GM12878 (cell line): ENCODE results near the gene SLC36A4.

Experiments
- CTCF ChIP-seq, 3 experiments: IDR thresholded peaks in 2 of 3; conservative IDR thresholded peaks in 1 of 3; 2 replicates each; pipeline ENCODE4 v1.5.1; 2011; ENCODE audit warnings: low read depth in 3 of 3, low read length in 3 of 3, mild to moderate bottlenecking in 3 of 3, control low read depth in 2 of 3, moderate library complexity in 2 of 3, inconsistent platforms in 1 of 3, mixed read lengths in 1 of 3; ENCODE audit not compliant: control insufficient read depth in 2 of 3, insufficient read depth in 1 of 3; ENCODE audit errors: extremely low read depth in 1 of 3
- EGR1 ChIP-seq, 2 experiments: IDR thresholded peaks; 1 replicate in 1 of 2; 2 replicates in 1 of 2; pipeline ENCODE4 v1.6.1; 2011 to 2012; ENCODE audit warnings: low read depth in 2 of 2, low read length in 2 of 2, borderline replicate concordance in 1 of 2, mild to moderate bottlenecking in 1 of 2, moderate library complexity in 1 of 2
- EP300 ChIP-seq, 2 experiments: fragments of 150-350 bp in 1 of 2; IDR thresholded peaks; 2 replicates each; pipeline ENCODE4 v1.6.1; 2011 to 2012; ENCODE audit warnings: low read depth in 2 of 2, low read length in 2 of 2, borderline replicate concordance in 1 of 2, improper control_type of control experiment in 1 of 2, inconsistent platforms in 1 of 2; ENCODE audit not compliant: control insufficient read depth in 1 of 2
- ETV6 ChIP-seq, 2 experiments: fragments of 450-650 bp in 1 of 2; IDR thresholded peaks in 1 of 2; conservative IDR thresholded peaks in 1 of 2; 2 replicates each; pipeline ENCODE4 v1.6.1; 2014; ENCODE audit warnings: antibody characterized with exemption in 1 of 2, borderline replicate concordance in 1 of 2, low read depth in 1 of 2, mild to moderate bottlenecking in 1 of 2, moderate library complexity in 1 of 2
- JUND ChIP-seq: IDR thresholded peaks from 2 replicates; pipeline ENCODE4 v1.6.1; 2012; ENCODE audit warnings: low read depth, mild to moderate bottlenecking, low read length, improper control_type of control experiment, moderate library complexity
- NFYA ChIP-seq: IDR thresholded peaks from 2 replicates; pipeline ENCODE4 v1.6.1; 2011; ENCODE audit warnings: low read depth, mild to moderate bottlenecking, low read length, improper control_type of control experiment, borderline replicate concordance
- NR2C2 ChIP-seq: IDR thresholded peaks from 2 replicates; pipeline ENCODE4 v1.6.1; 2011; ENCODE audit warnings: borderline replicate concordance, low read depth; ENCODE audit not compliant: control insufficient read depth, insufficient read length
- RAD21 ChIP-seq: IDR thresholded peaks from 2 replicates; pipeline ENCODE4 v1.6.1; 2011; ENCODE audit warnings: mild to moderate bottlenecking, low read depth, low read length, moderate library complexity; ENCODE audit not compliant: insufficient read depth
- TAF1 ChIP-seq: IDR thresholded peaks from 2 replicates; pipeline ENCODE4 v1.6.1; 2011; ENCODE audit warnings: mild to moderate bottlenecking, low read depth, low read length, borderline replicate concordance
- TBL1XR1 ChIP-seq: IDR thresholded peaks from 2 replicates; pipeline ENCODE4 v1.6.1; 2012; ENCODE audit warnings: low read depth, low read length, improper control_type of control experiment
- YY1 ChIP-seq: IDR thresholded peaks from 2 replicates; pipeline ENCODE4 v1.6.1; 2011; ENCODE audit warnings: low read depth, mild to moderate bottlenecking, low read length
- ZBTB33 ChIP-seq: fragments of 450-650 bp; IDR thresholded peaks from 2 replicates; pipeline ENCODE4 v1.6.1; 2017; ENCODE audit warnings: mild to moderate bottlenecking
- ZSCAN29 ChIP-seq: fragments of 450-650 bp; IDR thresholded peaks from 2 replicates; pipeline ENCODE4 v1.6.1; 2017; ENCODE audit warnings: mild to moderate bottlenecking, moderate library complexity

GRCh38 chr11:93099806-93100205 lies 98.0 kb downstream of the SLC36A4 start:
- TF ChIP-seq ZBTB33 (no peak), NFYA (no peak), TAF1 (no peak), TBL1XR1 (no peak), RAD21 (no peak), CTCF (IDR thresholded peaks at IDR 0.05 in 2 of 3, conservative IDR thresholded peaks at IDR 0.05 in 1 of 3; ENCODE audit: control insufficient read depth in 2 of 3, extremely low read depth in 1 of 3, insufficient read depth in 1 of 3, low read depth in 3 of 3, low read length in 3 of 3) (no peak), ZSCAN29 (no peak), EP300 (IDR thresholded peaks at IDR 0.05; ENCODE audit: borderline replicate concordance in 1 of 2, control insufficient read depth in 1 of 2, low read depth in 2 of 2, low read length in 2 of 2) (no peak), JUND (no peak), YY1 (no peak), NR2C2 (no peak), ETV6 (conservative IDR thresholded peaks at IDR 0.05 in 1 of 2, IDR thresholded peaks at IDR 0.05 in 1 of 2; ENCODE audit: borderline replicate concordance in 1 of 2, low read depth in 1 of 2) (no peak), EGR1 (IDR thresholded peaks at IDR 0.05; ENCODE audit: borderline replicate concordance in 1 of 2, low read depth in 2 of 2, low read length in 2 of 2) (no peak)
